Natural killer cell treated with Interleukin-12 subunit alpha and Interleukin-12 subunit beta and Interleukin-15 and Interleukin-18, amount 100 ng/mL, for 72 hours (primary cell): ENCODE data around the gene HS6ST1. TPM values are rescaled to one million over a fixed set of nuclear protein-coding genes. Genes with fewer than 3 reads are reported as not detected.

Source experiments
- ATAC-seq, 2 donors: fragments of 150-1000 bp; cut with Tn5 transposase in 1 of 2; sonication (Bioruptor Pico), chemical (Tn5 transposase) in 1 of 2; 2 replicates each; pipeline ENCODE4 v1.10.0; 2021
- DNase-seq: peaks from one replicate; pipeline ENCODE4 v3.0.0; 2022; ENCODE audit warnings: low spot score
- H3K27ac Mint-ChIP-seq, 2 donors: 1 replicate in 1 of 2; 2 replicates in 1 of 2; pipeline ENCODE4 v1.8.0; 2022; ENCODE audit warnings: mixed read lengths in 2 of 2, mild to moderate bottlenecking in 1 of 2, moderate library complexity in 1 of 2
- H3K27me3 Mint-ChIP-seq, 2 donors: 1 replicate in 1 of 2; 2 replicates in 1 of 2; pipeline ENCODE4 v1.8.0; 2022; ENCODE audit warnings: mixed read lengths in 2 of 2
- H3K36me3 Mint-ChIP-seq: one replicate; pipeline ENCODE4 v1.8.0; 2022; ENCODE audit warnings: mixed read lengths
- H3K4me1 Mint-ChIP-seq, 2 donors: 1 replicate in 1 of 2; 2 replicates in 1 of 2; pipeline ENCODE4 v1.8.0; 2022; ENCODE audit warnings: low read depth in 2 of 2, mixed read lengths in 2 of 2, mild to moderate bottlenecking in 1 of 2
- H3K4me3 Mint-ChIP-seq: one replicate; pipeline ENCODE4 v1.8.0; 2022; ENCODE audit warnings: mixed read lengths
- H3K9me3 Mint-ChIP-seq: 2 replicates; pipeline ENCODE4 v1.8.0; 2022; ENCODE audit warnings: mixed read lengths
- total RNA-seq, 2 donors: library from RNA; stranded (reverse); gene quantifications; one replicate each; pipeline ENCODE4 v1.2.3, GENCODE V29; 2022

The HS6ST1 gene
- total RNA-seq, 2 donors from 2014 or later = 17.5 to 25.5 TPM

DNA sequence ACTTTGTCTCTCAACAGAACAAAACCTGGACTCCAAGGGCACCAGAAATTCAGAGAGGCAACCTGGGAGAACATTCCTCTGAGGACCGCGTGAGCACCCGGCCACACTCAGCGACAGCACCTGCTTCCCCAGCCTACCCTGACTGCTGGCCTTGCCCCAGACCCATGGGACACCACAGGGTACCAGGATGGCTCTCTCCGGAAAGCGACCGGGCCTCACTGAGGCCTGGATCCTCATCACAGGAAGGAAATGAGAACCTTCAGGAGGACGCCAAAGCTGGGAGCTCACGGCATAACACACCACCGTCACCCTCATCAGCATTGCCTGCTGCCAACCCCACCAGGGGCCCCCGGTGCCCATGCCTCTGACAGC, 38.9 kb downstream of the HS6ST1 start:
- Mint-ChIP-seq H3K36me3 (no peaks in the 10 kb centered on the region), H3K9me3 (no peaks in the 10 kb centered on the region), H3K4me3 (no peak overlapping the region), H3K27ac (peak overlapping the region; percentile 56 to 68), H3K27me3 (no peaks in the 10 kb centered on the region), H3K4me1 (peaks cover 28 to 36% of the 10 kb centered on the region in 2 donors)
- DNase-seq (peak; percentile 42), ATAC-seq (no peak)

- no peaks in the 10 kb centered on the region for H3K27me3 Mint-ChIP-seq
- DNase-seq = peak; percentile 18
- no peak for ATAC-seq
- H3K36me3 Mint-ChIP-seq = peaks cover 5% of the 10 kb centered on the region
- H3K4me3 Mint-ChIP-seq = no peak overlapping the region
- peaks cover 36 to 41% of the 10 kb centered on the region in 2 donors for H3K4me1 Mint-ChIP-seq
- H3K27ac Mint-ChIP-seq = no peak overlapping the region
- peaks cover 4% of the 10 kb centered on the region for H3K9me3 Mint-ChIP-seq
Observed at GRCh38 chr2:128279009-128279408, 39.7 kb downstream of the HS6ST1 start.

DNA sequence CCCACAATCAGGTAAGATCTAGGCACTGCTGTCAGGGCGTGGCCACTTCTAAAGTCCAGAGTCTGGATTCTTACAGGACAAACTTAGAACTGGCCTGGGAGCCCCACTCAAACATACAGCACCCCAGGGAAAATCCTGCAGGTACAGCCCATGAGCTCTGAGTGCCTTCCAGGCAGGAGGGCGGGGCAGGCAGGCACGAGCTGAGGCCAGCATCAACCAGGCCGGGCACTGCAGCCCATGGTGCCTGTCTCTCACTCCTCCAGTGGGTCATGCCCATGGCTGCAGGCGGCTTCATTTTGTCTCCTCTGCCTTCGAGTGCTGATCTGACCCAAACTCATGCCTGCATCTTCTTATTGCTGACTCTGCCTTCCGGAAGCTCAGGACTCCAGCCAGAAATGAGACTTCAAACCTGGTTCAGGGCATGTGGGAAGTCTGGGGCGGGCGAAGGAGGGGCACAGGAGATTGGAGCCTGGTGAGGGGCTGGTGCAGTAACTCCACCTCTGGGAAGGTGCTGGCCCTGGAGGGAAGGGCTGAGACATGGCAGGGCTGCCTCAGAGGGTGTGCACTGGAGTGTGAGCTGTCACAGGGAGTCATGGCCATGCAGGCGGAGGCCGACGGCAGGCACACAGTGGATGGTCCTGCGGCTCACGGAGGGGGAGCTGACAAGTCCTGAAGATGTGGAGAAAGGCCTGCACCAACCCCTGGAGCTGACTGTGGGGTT, 40.5 kb downstream of the HS6ST1 start:
- Mint-ChIP-seq H3K27ac (no peak overlapping the region), H3K4me3 (no peak overlapping the region), H3K4me1 (peaks cover 43 to 46% of the 10 kb centered on the region in 2 donors), H3K9me3 (peaks cover 5% of the 10 kb centered on the region), H3K36me3 (peaks cover 6% of the 10 kb centered on the region), H3K27me3 (no peaks in the 10 kb centered on the region)
- no peak for ATAC-seq
- peak; percentile 51 for DNase-seq

GRCh38 chr2:128276878-128277675, 41.6 kb downstream of the HS6ST1 start:
- peak; percentile 51 for DNase-seq
- Mint-ChIP-seq H3K4me3 (no peak overlapping the region), H3K27me3 (no peaks in the 10 kb centered on the region), H3K27ac (peak overlapping the region in 1 of 2 donors; percentile 51), H3K9me3 (peaks cover 5% of the 10 kb centered on the region), H3K4me1 (peaks cover 39 to 47% of the 10 kb centered on the region in 2 donors), H3K36me3 (peaks cover 6% of the 10 kb centered on the region)
- ATAC-seq = no peak

GRCh38 chr2:128275498-128276045, 43.1 kb downstream of the HS6ST1 start:
- DNase-seq (peak; percentile 51), ATAC-seq (no peak)
- Mint-ChIP-seq H3K4me3 (peak overlapping the region; percentile 22), H3K9me3 (peaks cover 5% of the 10 kb centered on the region), H3K27ac (peak overlapping the region in 1 of 2 donors; percentile 51), H3K36me3 (peaks cover 6% of the 10 kb centered on the region), H3K4me1 (peaks cover 32 to 48% of the 10 kb centered on the region in 2 donors), H3K27me3 (no peaks in the 10 kb centered on the region)

GRCh38 chr2:128274218-128274617, 44.5 kb downstream of the HS6ST1 start:
- peak overlapping the region; percentile 74 for H3K4me3 Mint-ChIP-seq
- DNase-seq (no peak), ATAC-seq (no peak)
- peaks cover 6% of the 10 kb centered on the region for H3K36me3 Mint-ChIP-seq
- peak overlapping the region in 1 of 2 donors; percentile 64 for H3K27ac Mint-ChIP-seq
- H3K9me3 Mint-ChIP-seq = peaks cover 5% of the 10 kb centered on the region
- H3K4me1 Mint-ChIP-seq = peaks cover 32 to 41% of the 10 kb centered on the region in 2 donors
- H3K27me3 Mint-ChIP-seq = no peaks in the 10 kb centered on the region

DNA sequence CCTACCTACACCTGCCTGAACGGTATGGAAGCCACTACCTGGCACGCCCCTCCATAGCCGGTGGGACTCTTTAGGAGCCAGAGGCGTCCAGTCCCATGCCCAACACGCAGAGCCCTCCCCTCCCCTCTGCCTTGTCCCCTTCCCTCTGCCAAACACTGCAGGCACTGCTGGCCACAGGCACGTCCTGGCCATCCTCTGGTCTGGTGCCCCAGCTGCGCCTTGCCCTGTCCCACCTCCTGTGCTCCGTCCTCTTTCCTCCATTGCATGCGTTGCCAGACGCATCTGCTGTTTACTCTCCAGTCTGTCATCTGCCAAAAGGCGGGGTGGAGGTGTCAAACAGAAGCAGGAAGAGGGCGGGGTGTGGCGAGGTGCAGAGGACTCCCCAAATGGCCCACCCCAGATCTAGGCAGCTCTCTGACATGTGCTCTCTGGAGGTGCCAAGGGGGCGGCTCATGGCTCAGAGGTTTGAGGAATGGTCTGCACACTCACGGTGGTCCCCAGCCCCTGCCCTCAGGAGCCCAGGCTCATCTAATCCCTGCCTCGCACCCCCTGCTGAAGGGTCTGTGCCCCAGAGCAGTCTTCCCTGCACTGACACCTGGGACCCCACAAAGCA, 45.1 kb downstream of the HS6ST1 start:
- Mint-ChIP-seq H3K27me3 (no peaks in the 10 kb centered on the region), H3K4me3 (peak overlapping the region; percentile 74), H3K4me1 (peaks cover 32 to 41% of the 10 kb centered on the region in 2 donors), H3K9me3 (peaks cover 5% of the 10 kb centered on the region), H3K36me3 (peaks cover 6% of the 10 kb centered on the region), H3K27ac (peak overlapping the region in 1 of 2 donors; percentile 64)
- ATAC-seq = peak; percentile 57 to 61
- DNase-seq = peak; percentile 63

DNA sequence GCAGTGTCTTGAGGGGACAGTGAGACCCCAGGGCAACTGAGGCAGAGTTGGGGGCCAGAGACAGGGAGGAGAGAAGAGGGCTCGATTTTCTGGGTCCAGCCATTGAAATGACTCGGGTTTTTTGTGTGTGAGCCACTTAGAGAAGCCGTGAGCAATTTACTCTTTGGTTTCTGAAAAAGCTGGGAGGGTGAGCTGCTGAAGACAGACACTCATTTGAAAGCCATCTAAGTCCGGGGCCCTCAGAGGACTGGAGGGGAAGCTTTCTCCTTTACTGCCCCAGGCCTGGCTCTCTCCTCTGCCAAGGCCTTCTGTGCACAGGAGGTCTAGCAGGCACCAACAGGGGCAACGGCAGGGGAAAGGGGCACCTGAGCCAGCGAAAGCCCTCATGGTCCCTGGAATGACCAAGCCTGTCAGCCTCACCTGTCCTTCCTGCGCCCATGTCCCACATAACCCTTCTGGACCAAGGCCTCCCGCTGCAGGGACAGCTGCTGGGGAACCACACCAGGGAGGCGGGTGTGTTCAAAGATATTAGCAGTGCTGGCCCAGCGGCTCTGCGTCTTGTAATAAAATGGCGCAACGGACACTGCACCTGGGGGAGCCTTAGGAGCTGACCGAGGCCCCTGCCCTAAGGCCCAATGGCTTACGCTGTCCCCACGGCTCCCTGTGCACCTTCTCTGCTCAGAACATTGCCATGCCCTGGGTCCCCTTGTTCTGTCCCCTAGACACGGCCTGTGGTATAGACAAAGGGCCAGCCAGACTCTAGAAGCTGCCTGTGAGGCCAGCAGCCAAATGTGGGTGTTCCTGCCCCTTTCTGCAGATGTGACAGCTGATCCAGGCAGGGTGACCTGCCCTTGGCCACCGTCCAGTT, 45.8 kb downstream of the HS6ST1 start:
- peaks cover 32 to 38% of the 10 kb centered on the region in 2 donors for H3K4me1 Mint-ChIP-seq
- peaks cover 5% of the 10 kb centered on the region for H3K9me3 Mint-ChIP-seq
- H3K36me3 Mint-ChIP-seq = peaks cover 6% of the 10 kb centered on the region
- H3K27ac Mint-ChIP-seq = peak overlapping the region in 1 of 2 donors; percentile 64
- no peak for ATAC-seq
- no peak for DNase-seq
- H3K27me3 Mint-ChIP-seq = no peaks in the 10 kb centered on the region
- H3K4me3 Mint-ChIP-seq = peak overlapping the region; percentile 74

DNA sequence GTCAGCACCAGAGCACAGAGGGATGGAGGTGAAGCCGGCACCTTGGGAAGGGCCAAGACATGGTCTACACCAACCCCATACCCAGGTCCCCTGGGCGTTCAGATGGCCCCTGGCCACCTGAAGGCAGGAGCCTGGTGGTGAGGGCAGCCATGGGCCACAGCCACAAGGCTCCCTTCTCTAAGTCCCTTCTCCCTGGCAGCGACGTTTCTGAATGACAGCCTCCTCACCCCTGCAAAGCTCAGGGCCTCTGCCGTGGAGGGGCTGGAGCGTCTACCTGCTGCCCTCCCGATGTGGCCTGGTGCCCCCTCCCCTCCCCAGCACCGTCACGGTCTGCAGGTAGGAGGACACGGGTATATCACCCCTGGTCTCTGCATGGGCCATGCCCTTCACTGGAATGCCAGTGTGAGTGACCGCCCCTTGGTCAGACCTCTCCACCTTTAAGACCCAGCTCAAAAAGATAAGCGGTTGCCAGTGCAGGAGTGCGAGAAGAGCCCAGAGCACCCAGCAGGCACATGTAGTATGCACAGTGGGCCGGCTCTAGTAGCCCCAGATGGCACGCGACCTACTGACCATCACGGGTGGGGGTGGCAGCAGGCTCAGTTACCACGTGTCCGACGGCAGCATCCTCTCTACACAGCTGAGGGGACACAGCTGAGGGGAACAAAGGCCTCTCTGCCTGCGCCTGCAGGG, 46.6 kb downstream of the HS6ST1 start:
- Mint-ChIP-seq H3K27ac (no peak overlapping the region), H3K9me3 (peaks cover 5% of the 10 kb centered on the region), H3K4me3 (no peak overlapping the region), H3K36me3 (peaks cover 6% of the 10 kb centered on the region), H3K4me1 (peaks cover 32 to 38% of the 10 kb centered on the region in 2 donors), H3K27me3 (no peaks in the 10 kb centered on the region)
- DNase-seq (peak; percentile 49), ATAC-seq (no peak)

- peak; percentile 54 for DNase-seq
- no peak for ATAC-seq
- H3K9me3 Mint-ChIP-seq = peaks cover 5% of the 10 kb centered on the region
- peaks cover 6% of the 10 kb centered on the region for H3K36me3 Mint-ChIP-seq
- H3K27ac Mint-ChIP-seq = no peak overlapping the region
- no peaks in the 10 kb centered on the region for H3K27me3 Mint-ChIP-seq
- H3K4me3 Mint-ChIP-seq = no peak overlapping the region
- H3K4me1 Mint-ChIP-seq = peaks cover 27 to 35% of the 10 kb centered on the region in 2 donors
Observed at GRCh38 chr2:128271597-128271910, 47.1 kb downstream of the HS6ST1 start.

DNA sequence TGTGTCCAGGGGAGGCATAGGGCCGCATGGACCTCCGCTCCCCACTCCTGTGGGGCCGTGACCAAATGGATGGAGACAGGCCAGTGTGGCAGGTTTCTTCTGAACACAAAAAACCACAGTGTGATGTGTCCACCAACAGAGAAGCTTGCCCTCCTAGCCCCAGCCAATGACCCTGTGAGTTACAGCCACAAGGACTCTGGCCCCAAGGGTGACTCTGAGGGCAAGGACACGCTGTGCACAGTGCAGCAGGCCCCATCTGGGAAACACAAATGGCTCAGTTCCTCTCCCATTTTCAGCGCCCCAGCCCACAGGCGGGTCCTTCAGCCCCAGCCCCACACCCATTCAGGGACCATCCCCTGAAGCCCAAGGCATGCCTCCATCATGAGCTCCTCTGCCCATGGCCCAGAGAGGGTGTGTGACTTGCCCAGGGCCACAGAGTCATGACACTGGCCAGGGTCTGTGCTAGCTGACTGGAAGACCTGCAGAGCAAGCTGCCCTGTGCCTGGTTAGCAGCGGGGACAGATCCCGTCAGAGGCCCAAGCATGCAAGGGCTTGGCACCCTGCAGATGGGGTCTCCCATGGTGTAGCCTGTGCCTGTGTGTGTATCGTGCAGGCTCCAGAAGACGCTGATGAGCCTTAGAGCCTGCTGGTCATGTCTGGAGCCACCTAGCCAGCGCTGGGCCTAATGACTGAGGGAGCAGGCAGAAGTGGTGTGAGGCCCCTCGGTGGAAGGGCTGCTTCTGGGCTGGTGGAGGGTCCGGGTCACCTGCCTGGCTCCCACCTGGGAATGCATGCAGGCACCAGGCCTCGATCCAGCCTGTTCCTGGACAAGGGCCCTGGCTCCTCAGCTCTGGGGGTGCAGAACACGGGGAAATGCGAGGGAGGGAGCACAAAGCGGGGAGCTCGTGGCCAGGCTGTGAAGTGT, 47.7 kb downstream of the HS6ST1 start:
- H3K36me3 Mint-ChIP-seq = peaks cover 6% of the 10 kb centered on the region

More for the DNA sequence above, 47.7 kb downstream of the HS6ST1 start:
- Mint-ChIP-seq H3K27ac (no peak overlapping the region), H3K4me3 (no peak overlapping the region), H3K4me1 (peaks cover 25 to 35% of the 10 kb centered on the region in 2 donors), H3K9me3 (peaks cover 5% of the 10 kb centered on the region), H3K27me3 (no peaks in the 10 kb centered on the region)
- DNase-seq (peak; percentile 52), ATAC-seq (no peak)
